Endothelial cell (in vitro differentiated cells): Measurements from ENCODE around the gene ZMIZ1. TPM values are rescaled to one million over a fixed set of nuclear protein-coding genes. Genes with fewer than 3 reads are reported as not detected.

Experiments
- DNase-seq: peaks from one replicate; pipeline ENCODE4 v3.0.0; 2021; ENCODE audit warnings: low spot score
- H3K27ac Mint-ChIP-seq: one replicate; pipeline ENCODE4 v1.8.0; 2021; ENCODE audit warnings: mixed read lengths, inconsistent platforms; ENCODE audit not compliant: unreplicated experiment
- H3K27me3 Mint-ChIP-seq: one replicate; pipeline ENCODE4 v1.8.0; 2021; ENCODE audit warnings: mild to moderate bottlenecking, moderate library complexity, mixed read lengths, inconsistent platforms; ENCODE audit not compliant: unreplicated experiment
- H3K36me3 Mint-ChIP-seq: one replicate; pipeline ENCODE4 v1.8.0; 2021; ENCODE audit warnings: mild to moderate bottlenecking, low read depth, mixed read lengths, inconsistent platforms; ENCODE audit not compliant: unreplicated experiment
- H3K4me1 Mint-ChIP-seq: one replicate; pipeline ENCODE4 v1.8.0; 2021; ENCODE audit warnings: mild to moderate bottlenecking, mixed read lengths, inconsistent platforms; ENCODE audit not compliant: unreplicated experiment
- H3K4me3 Mint-ChIP-seq: one replicate; pipeline ENCODE4 v1.8.0; 2021; ENCODE audit warnings: mild to moderate bottlenecking, mixed read lengths, inconsistent platforms; ENCODE audit not compliant: unreplicated experiment
- H3K9me3 Mint-ChIP-seq: one replicate; pipeline ENCODE4 v1.8.0; 2021; ENCODE audit warnings: mixed read lengths, inconsistent platforms; ENCODE audit not compliant: unreplicated experiment
- CTCF ChIP-seq: fragments of 200-600 bp; sonication (generic); IDR thresholded peaks from one replicate; pipeline ENCODE4 v1.5.0; 2021; ENCODE audit warnings: antibody characterized with exemption; ENCODE audit not compliant: unreplicated experiment
- total RNA-seq: library from RNA; stranded (reverse); fragmentation: NEBNext Ultra II Directional; extraction: Animal tissue kit (Norgen Biotek cat#: 25700); gene quantifications from one replicate; pipeline ENCODE4 v1.2.1, GENCODE V29; 2021; ENCODE audit not compliant: unreplicated experiment

The ZMIZ1 gene
- total RNA-seq, 1 donor from 2014 or later: 102 TPM

- Mint-ChIP-seq H3K4me3 (no peak overlapping the region), H3K27ac (no peak overlapping the region), H3K4me1 (peaks cover 40% of the 10 kb centered on the region), H3K36me3 (peaks cover 34% of the 10 kb centered on the region), H3K27me3 (peaks cover 29% of the 10 kb centered on the region), H3K9me3 (no peaks in the 10 kb centered on the region)
- no peak for TF ChIP-seq CTCF
- DNase-seq: no peak
Observed at GRCh38 chr10:79219322-79219957, 150.7 kb downstream of the ZMIZ1 start.

DNA sequence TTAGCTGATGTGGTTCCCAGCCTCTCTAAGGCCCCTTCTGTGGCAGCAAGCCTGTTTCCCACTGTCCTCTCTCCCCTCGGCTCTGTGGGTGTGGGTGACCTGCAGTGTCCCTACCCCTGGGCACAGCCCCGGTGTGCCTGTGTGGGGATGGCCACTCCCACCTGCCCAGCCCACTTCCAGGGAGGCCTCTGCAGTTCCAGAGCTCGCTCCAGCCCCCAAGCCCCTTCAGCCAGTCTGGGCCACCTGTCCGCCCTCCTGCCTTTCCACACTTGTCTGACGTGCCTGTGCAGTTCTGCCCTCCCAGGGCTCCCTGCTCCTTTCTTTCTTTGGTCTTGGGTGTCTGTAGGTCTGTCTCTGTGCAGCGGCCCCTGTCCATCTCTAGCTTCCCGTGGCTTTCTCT lies 151.5 kb downstream of the ZMIZ1 start:
- Mint-ChIP-seq H3K4me3 (peak overlapping the region; percentile 60), H3K4me1 (peaks cover 46% of the 10 kb centered on the region), H3K36me3 (peaks cover 33% of the 10 kb centered on the region)

GRCh38 chr10:79221110-79222051 lies 152.6 kb downstream of the ZMIZ1 start:
- H3K27ac Mint-ChIP-seq: peak overlapping the region; percentile 80
- H3K4me1 Mint-ChIP-seq: peaks cover 46% of the 10 kb centered on the region
- no peak for TF ChIP-seq CTCF
- peaks cover 25% of the 10 kb centered on the region for H3K36me3 Mint-ChIP-seq
- peak overlapping the region; percentile 60 for H3K4me3 Mint-ChIP-seq
- DNase-seq: no peak
- H3K9me3 Mint-ChIP-seq: no peaks in the 10 kb centered on the region
- H3K27me3 Mint-ChIP-seq: peaks cover 32% of the 10 kb centered on the region

More for the DNA sequence above, 151.5 kb downstream of the ZMIZ1 start:
- DNase-seq: no peak
- Mint-ChIP-seq H3K27me3 (peaks cover 32% of the 10 kb centered on the region), H3K27ac (peak overlapping the region; percentile 68), H3K9me3 (no peaks in the 10 kb centered on the region)
- TF ChIP-seq CTCF: no peak

DNA sequence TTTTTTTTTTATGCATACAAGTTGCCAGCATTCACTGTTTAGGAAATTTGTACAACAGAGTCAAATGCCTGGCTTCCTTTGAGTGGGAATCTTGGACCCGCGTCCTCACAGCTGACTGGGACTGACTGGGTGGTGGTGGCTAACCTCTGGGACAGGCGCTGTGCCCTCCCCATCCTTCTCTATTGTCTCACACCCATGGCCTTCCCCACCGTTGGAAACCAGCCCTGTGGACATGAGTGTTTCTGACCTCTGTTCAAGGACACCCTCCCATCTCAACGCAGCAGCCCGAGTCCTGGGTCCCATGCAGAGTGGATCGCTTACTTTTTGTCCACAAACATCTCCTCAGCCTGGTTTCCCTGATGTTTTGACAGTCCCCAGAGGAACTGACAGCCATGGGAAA lies 153.4 kb downstream of the ZMIZ1 start:
- no peak for DNase-seq
- H3K4me3 Mint-ChIP-seq: no peak overlapping the region
- peaks cover 21% of the 10 kb centered on the region for H3K36me3 Mint-ChIP-seq
- H3K9me3 Mint-ChIP-seq: no peaks in the 10 kb centered on the region
- H3K4me1 Mint-ChIP-seq: peaks cover 46% of the 10 kb centered on the region
- H3K27ac Mint-ChIP-seq: peak overlapping the region; percentile 84
- no peak for TF ChIP-seq CTCF
- H3K27me3 Mint-ChIP-seq: peaks cover 32% of the 10 kb centered on the region
